B cell (primary cell): ENCODE results near the gene CCDC171. TPM values are rescaled to one million over a fixed set of nuclear protein-coding genes. Genes with fewer than 3 reads are reported as not detected.

ENCODE experiments used
- ATAC-seq: fragments of 200-7000 bp; cut with Tn5 transposase; one replicate; pipeline ENCODE4 v1.10.0; 2021; ENCODE audit warnings: low read depth, mild to moderate bottlenecking, moderate number of reproducible peaks, moderate library complexity
- CTCF ChIA-PET: fragments of 350-600 bp; sonication (Branson Sonifier 250); formaldehyde crosslinking; loops from one replicate; lab custom pipeline; 2021; ENCODE audit warnings: antibody characterized with exemption, inconsistent platforms; lab: Charles Lee
- POLR2A ChIA-PET: fragments of 350-600 bp; sonication (Branson Sonifier 250); formaldehyde crosslinking; loops from one replicate; lab custom pipeline; 2021; ENCODE audit warnings: antibody characterized with exemption; lab: Charles Lee
- DNase-seq: peaks from one replicate; pipeline ENCODE4 v3.0.0; 2013
- H2AFZ ChIP-seq: 2 replicates; pipeline ENCODE4 v1.6.1; 2012; ENCODE audit warnings: mild to moderate bottlenecking, low read depth, low read length; ENCODE audit not compliant: insufficient read depth, poor library complexity, severe bottlenecking
- H3K27ac ChIP-seq, 2 donors: 1 replicate in 1 of 2; 2 replicates in 1 of 2; pipeline ENCODE4 v1.5.1; 2012 to 2013; ENCODE audit warnings: low read length in 2 of 2, mild to moderate bottlenecking in 2 of 2, moderate library complexity in 1 of 2
- H3K27me3 ChIP-seq, 4 experiments: fragments of 200-600 bp in 1 of 4; sonication (generic) in 1 of 4; replicated peaks in 1 of 4; 1 replicate in 2 of 4; 2 replicates in 2 of 4; pipeline versions ENCODE4 v1.6.1 to v1.7.0; 2013 to 2016; ENCODE audit warnings: low read length in 3 of 4, mild to moderate bottlenecking in 2 of 4, mixed read lengths in 1 of 4, moderate library complexity in 1 of 4; ENCODE audit not compliant: insufficient read depth in 4 of 4, control insufficient read depth in 3 of 4; ENCODE audit errors: control extremely low read depth in 1 of 4
- H3K36me3 ChIP-seq, 2 experiments: replicated peaks in 1 of 2; 1 replicate in 1 of 2; 2 replicates in 1 of 2; pipeline versions ENCODE4 v1.6.1 to v1.7.1; 2013; ENCODE audit warnings: low read length in 1 of 2; ENCODE audit not compliant: insufficient read depth in 2 of 2, control insufficient read depth in 1 of 2; ENCODE audit errors: control extremely low read depth in 1 of 2, extremely low read depth in 1 of 2
- H3K4me1 ChIP-seq, 2 donors: fragments of 200-600 bp in 1 of 2; sonication (generic) in 1 of 2; 1 replicate in 1 of 2; 2 replicates in 1 of 2; pipeline versions ENCODE4 v1.5.1 to v1.6.1; 2013 to 2017; ENCODE audit warnings: low read length in 2 of 2; ENCODE audit not compliant: control insufficient read depth in 2 of 2, insufficient read depth in 2 of 2
- H3K4me2 ChIP-seq: replicated peaks from 2 replicates; pipeline ENCODE3; 2012; ENCODE audit warnings: mild to moderate bottlenecking, low read depth, low read length; ENCODE audit not compliant: poor library complexity, severe bottlenecking
- H3K4me3 ChIP-seq, 5 experiments: fragments of 200-600 bp in 1 of 5; sonication (generic) in 1 of 5; 1 replicate in 3 of 5; 2 replicates in 2 of 5; pipeline versions ENCODE4 v1.5.1 to v1.7.0; 2011 to 2016; ENCODE audit warnings: low read length in 4 of 5, mild to moderate bottlenecking in 4 of 5, low read depth in 2 of 5, control low read depth in 1 of 5, moderate library complexity in 1 of 5; ENCODE audit not compliant: insufficient read depth in 1 of 5; ENCODE audit errors: control extremely low read depth in 1 of 5, extremely low read depth in 1 of 5
- H3K79me2 ChIP-seq: fragments of 200-600 bp; sonication (generic); one replicate; pipeline ENCODE4 v1.6.0; 2016; ENCODE audit warnings: low read length; ENCODE audit not compliant: control insufficient read depth, insufficient read depth
- H3K9ac ChIP-seq: fragments of 200-600 bp; sonication (generic); 2 replicates; pipeline ENCODE4 v1.6.1; 2017; ENCODE audit warnings: mild to moderate bottlenecking, low read length, moderate library complexity
- H3K9me3 ChIP-seq, 3 donors: one replicate each; pipeline versions ENCODE4 v1.6.1 to v1.7.1; 2013; ENCODE audit warnings: low read length in 2 of 3; ENCODE audit not compliant: control insufficient read depth in 2 of 3, insufficient read depth in 1 of 3; ENCODE audit errors: control extremely low read depth in 1 of 3
- H4K20me1 ChIP-seq: 2 replicates; pipeline ENCODE4 v1.6.0; 2012; ENCODE audit warnings: mild to moderate bottlenecking, low read length; ENCODE audit not compliant: insufficient read depth, control insufficient read depth, poor library complexity, severe bottlenecking
- H3K27ac Mint-ChIP-seq: one replicate; pipeline ENCODE4 v1.8.0; 2021; ENCODE audit warnings: mixed read lengths
- H3K27me3 Mint-ChIP-seq: one replicate; pipeline ENCODE4 v1.8.0; 2021; ENCODE audit warnings: mixed read lengths
- H3K4me1 Mint-ChIP-seq: one replicate; pipeline ENCODE4 v1.8.0; 2021; ENCODE audit warnings: mixed read lengths
- H3K4me3 Mint-ChIP-seq: one replicate; pipeline ENCODE4 v1.8.0; 2021; ENCODE audit warnings: mixed read lengths
- H3K9me3 Mint-ChIP-seq: one replicate; pipeline ENCODE4 v1.8.0; 2022; ENCODE audit warnings: mixed read lengths; ENCODE audit not compliant: insufficient read depth
- EZH2 ChIP-seq: IDR thresholded peaks from 2 replicates; pipeline ENCODE4 v1.6.1; 2012; ENCODE audit warnings: borderline replicate concordance, low read depth, mild to moderate bottlenecking, moderate library complexity, low read length; ENCODE audit not compliant: insufficient read depth, poor library complexity, severe bottlenecking
- WGBS: methylation state at CpG from one replicate; pipeline ENCODE4 v1.1.5; 2013; ENCODE audit warnings: missing lambda C conversion rate; ENCODE audit not compliant: insufficient coverage; 5-methylcytosine and 5-hydroxymethylcytosine counted together
- intact Hi-C: fragments of 100-400 bp; cut with micrococcal nuclease; formaldehyde crosslinking; loops from one replicate; pipeline ENCODE4 v1.10.0; 2022
- polyA plus RNA-seq: library from polyadenylated mRNA; depleted of rRNA; stranded (reverse); fragments of >200 nt; gene quantifications from 2 replicates; pipeline ENCODE4 v1.2.3, GENCODE V29; 2012
- total RNA-seq, 2 donors: library from RNA; stranded (reverse); fragments of 120-200 nt in 1 of 2; gene quantifications; 1 replicate in 1 of 2; 2 replicates in 1 of 2; pipeline versions ENCODE4 v1.2.3 to v1.2.4, GENCODE V29; 2013 to 2022
- TF ChIP-seq, protein P1 (sequence below): fragments of 200-600 bp; IDR thresholded peaks from one replicate; pipeline ENCODE4 v1.8.0; 2022; ENCODE audit warnings: antibody characterized with exemption, mild to moderate bottlenecking

CCDC171 gene
- total and polyA plus RNA-seq, 2 donors (not counting 1 experiment from before 2014, with no cell fraction given): 0.22 to 6.3 TPM

DNA sequence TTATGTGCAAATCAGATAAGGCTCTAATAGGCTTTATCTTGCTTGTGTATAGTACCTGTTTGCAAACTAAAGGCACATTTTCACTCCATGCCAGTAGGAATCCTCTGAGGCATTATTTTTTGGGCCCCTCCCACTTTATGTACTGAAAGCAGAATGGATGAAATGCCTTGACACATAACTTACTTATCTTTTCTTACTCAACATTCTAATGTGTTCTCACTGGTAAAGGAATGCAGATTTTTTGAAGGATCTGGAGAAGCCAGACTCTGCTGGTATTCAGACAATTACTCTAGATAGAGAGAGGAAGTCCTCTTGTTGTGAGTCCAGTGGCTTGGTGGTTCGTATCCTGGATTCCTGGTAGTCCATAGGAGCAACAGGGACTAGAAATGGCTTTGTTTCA, 336.7 kb downstream of the CCDC171 start:
- Histone ChIP-seq H3K9ac (no peak overlapping the region), H3K36me3 (no peaks in the 10 kb centered on the region), H3K4me1 (no peaks in the 10 kb centered on the region), H3K9me3 (no peaks in the 10 kb centered on the region), H3K79me2 (no peaks in the 10 kb centered on the region), H3K4me3 (no peak overlapping the region), H3K27me3 (no peaks in the 10 kb centered on the region), H3K4me2 (no peak overlapping the region), H3K27ac (no peak overlapping the region), H2AFZ (no peak overlapping the region), H4K20me1 (no peaks in the 10 kb centered on the region)
- no peaks in the 10 kb centered on the region for H3K4me1 Mint-ChIP-seq
- ChIA-PET CTCF (no interaction called here), POLR2A (no interaction called here)
- WGBS: no CpG with 5 or more reads among the region's 1 CpG
- peaks cover 4% of the 10 kb centered on the region for H3K9me3 Mint-ChIP-seq
- no peak overlapping the region for H3K4me3 Mint-ChIP-seq
- no peak for ATAC-seq
- no peak for DNase-seq
- TF ChIP-seq, protein P1, sequence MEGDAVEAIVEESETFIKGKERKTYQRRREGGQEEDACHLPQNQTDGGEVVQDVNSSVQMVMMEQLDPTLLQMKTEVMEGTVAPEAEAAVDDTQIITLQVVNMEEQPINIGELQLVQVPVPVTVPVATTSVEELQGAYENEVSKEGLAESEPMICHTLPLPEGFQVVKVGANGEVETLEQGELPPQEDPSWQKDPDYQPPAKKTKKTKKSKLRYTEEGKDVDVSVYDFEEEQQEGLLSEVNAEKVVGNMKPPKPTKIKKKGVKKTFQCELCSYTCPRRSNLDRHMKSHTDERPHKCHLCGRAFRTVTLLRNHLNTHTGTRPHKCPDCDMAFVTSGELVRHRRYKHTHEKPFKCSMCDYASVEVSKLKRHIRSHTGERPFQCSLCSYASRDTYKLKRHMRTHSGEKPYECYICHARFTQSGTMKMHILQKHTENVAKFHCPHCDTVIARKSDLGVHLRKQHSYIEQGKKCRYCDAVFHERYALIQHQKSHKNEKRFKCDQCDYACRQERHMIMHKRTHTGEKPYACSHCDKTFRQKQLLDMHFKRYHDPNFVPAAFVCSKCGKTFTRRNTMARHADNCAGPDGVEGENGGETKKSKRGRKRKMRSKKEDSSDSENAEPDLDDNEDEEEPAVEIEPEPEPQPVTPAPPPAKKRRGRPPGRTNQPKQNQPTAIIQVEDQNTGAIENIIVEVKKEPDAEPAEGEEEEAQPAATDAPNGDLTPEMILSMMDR: no peak
- TF ChIP-seq EZH2: no peak
- H3K27me3 Mint-ChIP-seq: no peaks in the 10 kb centered on the region
- intact Hi-C loops: no loop called here
- no peak overlapping the region for H3K27ac Mint-ChIP-seq

- no peaks in the 10 kb centered on the region for H3K27me3 Mint-ChIP-seq
- no CpG with 5 or more reads among the region's 1 CpG for WGBS
- peaks cover 4% of the 10 kb centered on the region for H3K9me3 Mint-ChIP-seq
Measured at GRCh38 chr9:15901572-15901971, 348.7 kb downstream of the CCDC171 start.

More at GRCh38 chr9:15901572-15901971, 348.7 kb downstream of the CCDC171 start:
- H3K36me3 ChIP-seq: no peaks in the 10 kb centered on the region
- TF ChIP-seq EZH2: no peak
- TF ChIP-seq, protein P1: no peak
- no peaks in the 10 kb centered on the region for H3K79me2 ChIP-seq
- no peaks in the 10 kb centered on the region for H4K20me1 ChIP-seq
- H3K4me3 ChIP-seq: no peak overlapping the region
- no peak overlapping the region for H2AFZ ChIP-seq
- ChIA-PET POLR2A (no interaction called here), CTCF (no interaction called here)
- DNase-seq (no peak), ATAC-seq (no peak)
- H3K9me3 ChIP-seq: peaks cover 0 to 6% (median 0%) of the 10 kb centered on the region in 3 donors
- H3K4me1 ChIP-seq: no peaks in the 10 kb centered on the region
- intact Hi-C loops: no loop called here
- no peak overlapping the region for H3K9ac ChIP-seq
- Mint-ChIP-seq H3K27ac (no peak overlapping the region), H3K4me3 (no peak overlapping the region), H3K4me1 (no peaks in the 10 kb centered on the region)
- no peaks in the 10 kb centered on the region for H3K27me3 ChIP-seq
- H3K27ac ChIP-seq: no peak overlapping the region
- no peak overlapping the region for H3K4me2 ChIP-seq
